Neuronal stem cell (in vitro differentiated cells): ENCODE results near the gene HIVEP2.

Experiments used
- DNase-seq: peaks from one replicate; pipeline ENCODE4 v3.0.0-alpha.2; 2013; ENCODE audit warnings: low spot score
- H2AFZ ChIP-seq: one replicate; pipeline ENCODE4 v1.6.1; 2013; ENCODE audit warnings: mild to moderate bottlenecking, low read length, inconsistent platforms
- H2AK5ac ChIP-seq: 2 replicates; pipeline ENCODE4 v1.6.1; 2013; ENCODE audit warnings: low read depth, mild to moderate bottlenecking, inconsistent platforms, low read length, moderate library complexity, mixed read lengths
- H2BK120ac ChIP-seq: 2 replicates; pipeline ENCODE4 v1.6.1; 2013; ENCODE audit warnings: low read depth, mild to moderate bottlenecking, inconsistent platforms, low read length, moderate library complexity, mixed read lengths
- H2BK12ac ChIP-seq: one replicate; pipeline ENCODE4 v1.6.1; 2013; ENCODE audit warnings: low read length, inconsistent platforms
- H2BK15ac ChIP-seq: 2 replicates; pipeline ENCODE4 v1.6.1; 2013; ENCODE audit warnings: mild to moderate bottlenecking, low read length, inconsistent platforms, mixed read lengths
- H2BK5ac ChIP-seq: one replicate; pipeline ENCODE4 v1.6.1; 2013; ENCODE audit warnings: inconsistent platforms, mild to moderate bottlenecking, low read length, moderate library complexity
- H3K14ac ChIP-seq: one replicate; pipeline ENCODE4 v1.6.1; 2013; ENCODE audit warnings: low read length, inconsistent platforms
- H3K18ac ChIP-seq: 2 replicates; pipeline ENCODE4 v1.6.1; 2013; ENCODE audit warnings: low read length, inconsistent platforms
- H3K23ac ChIP-seq: 2 replicates; pipeline ENCODE4 v1.6.1; 2013; ENCODE audit warnings: low read depth, mild to moderate bottlenecking, mixed read lengths, low read length, inconsistent platforms; ENCODE audit not compliant: poor library complexity
- H3K27ac ChIP-seq: replicated peaks from 3 replicates; pipeline ENCODE4 v1.5.1; 2013; ENCODE audit warnings: low read length, inconsistent platforms
- H3K27me3 ChIP-seq, 3 experiments: 2 replicates each; pipeline ENCODE4 v1.6.1; 2013; ENCODE audit warnings: low read length in 3 of 3, mild to moderate bottlenecking in 2 of 3, inconsistent platforms in 1 of 3, low read depth in 1 of 3, mixed read lengths in 1 of 3, moderate library complexity in 1 of 3; ENCODE audit not compliant: control insufficient read depth in 3 of 3, insufficient read depth in 3 of 3
- H3K36me3 ChIP-seq, 2 donors: replicated peaks in 1 of 2; 2 replicates each; pipeline ENCODE4 v1.6.1; 2013; ENCODE audit warnings: low read length in 2 of 2; ENCODE audit not compliant: control insufficient read depth in 2 of 2, insufficient read depth in 2 of 2
- H3K4ac ChIP-seq: 2 replicates; pipeline ENCODE4 v1.6.1; 2013; ENCODE audit warnings: inconsistent platforms, mild to moderate bottlenecking, low read length, moderate library complexity
- H3K4me1 ChIP-seq, 2 donors: 1 replicate in 1 of 2; 2 replicates in 1 of 2; pipeline ENCODE4 v1.6.1; 2013; ENCODE audit warnings: low read length in 2 of 2, low read depth in 1 of 2; ENCODE audit not compliant: control insufficient read depth in 2 of 2, insufficient read depth in 1 of 2
- H3K4me2 ChIP-seq: one replicate; pipeline ENCODE4 v1.6.1; 2013; ENCODE audit warnings: mild to moderate bottlenecking, low read length, inconsistent platforms; ENCODE audit not compliant: insufficient read depth, poor library complexity, severe bottlenecking
- H3K4me3 ChIP-seq, 2 donors: 2 replicates each; pipeline ENCODE4 v1.5.1; 2013; ENCODE audit warnings: low read length in 2 of 2, mild to moderate bottlenecking in 2 of 2, inconsistent platforms in 1 of 2, moderate library complexity in 1 of 2
- H3K79me1 ChIP-seq: one replicate; pipeline ENCODE4 v1.6.1; 2013; ENCODE audit warnings: low read depth, mild to moderate bottlenecking, inconsistent platforms, low read length, moderate library complexity
- H3K9ac ChIP-seq: one replicate; pipeline ENCODE4 v1.6.1; 2013; ENCODE audit warnings: mild to moderate bottlenecking, low read depth, low read length, inconsistent platforms; ENCODE audit not compliant: poor library complexity
- H3K9me3 ChIP-seq, 2 donors: replicated peaks in 1 of 2; 2 replicates each; pipeline versions ENCODE3 to v1.6.1; 2013; ENCODE audit warnings: low read length in 2 of 2, mild to moderate bottlenecking in 2 of 2, inconsistent platforms in 1 of 2, low read depth in 1 of 2, mixed read lengths in 1 of 2, moderate library complexity in 1 of 2; ENCODE audit not compliant: control insufficient read depth in 2 of 2, insufficient read depth in 1 of 2
- H4K8ac ChIP-seq: one replicate; pipeline ENCODE4 v1.6.1; 2013; ENCODE audit warnings: low read depth, mild to moderate bottlenecking, inconsistent platforms, low read length, moderate library complexity
- H4K91ac ChIP-seq: one replicate; pipeline ENCODE4 v1.6.1; 2013; ENCODE audit warnings: low read length, low read depth, mild to moderate bottlenecking, inconsistent platforms; ENCODE audit not compliant: poor library complexity
- WGBS, 2 donors: extraction: QIAGEN DNeasy Blood & Tissue Kit; methylation state at CpG; one replicate each; pipeline ENCODE4 v1.1.7; 2013; ENCODE audit warnings: missing lambda C conversion rate in 2 of 2, mixed read lengths in 1 of 2; ENCODE audit not compliant: insufficient read length in 2 of 2, insufficient replicate concordance in 1 of 2; ENCODE audit errors: extremely low coverage in 2 of 2; 5-methylcytosine and 5-hydroxymethylcytosine counted together

Gene HIVEP2

GRCh38 chr6:142726616-142727015 lies 218.4 kb downstream of the HIVEP2 start:
- Histone ChIP-seq H2AFZ (no peak overlapping the region), H3K9me3 (no peaks in the 10 kb centered on the region), H2BK12ac (no peak overlapping the region), H2BK120ac (no peak overlapping the region), H3K79me1 (no peaks in the 10 kb centered on the region), H3K23ac (no peak overlapping the region), H4K8ac (no peak overlapping the region), H3K14ac (peak overlapping the region; percentile 72), H3K36me3 (no peaks in the 10 kb centered on the region), H4K91ac (no peak overlapping the region), H3K27me3 (peaks cover 0 to 3% (median 0%) of the 10 kb centered on the region in 3 experiments), H2AK5ac (no peak overlapping the region), H3K4me1 (peaks cover 0 to 3% of the 10 kb centered on the region in 2 donors), H2BK5ac (no peak overlapping the region), H3K9ac (no peak overlapping the region), H3K4me2 (no peak overlapping the region), H3K27ac (no peak overlapping the region), H3K4ac (no peak overlapping the region), H3K4me3 (no peak overlapping the region), H3K18ac (no peak overlapping the region), H2BK15ac (no peak overlapping the region)
- WGBS, 2 donors: no CpG with 5 or more reads among the region's 6 CpGs
- DNase-seq: no peak

- H3K27me3 ChIP-seq: peaks cover 0 to 3% (median 0%) of the 10 kb centered on the region in 3 experiments
- H3K18ac ChIP-seq: no peak overlapping the region
- no peaks in the 10 kb centered on the region for H3K9me3 ChIP-seq
- no peak overlapping the region for H2BK120ac ChIP-seq
- no peak overlapping the region for H3K23ac ChIP-seq
- H3K36me3 ChIP-seq: no peaks in the 10 kb centered on the region
- H3K4ac ChIP-seq: no peak overlapping the region
- H3K4me2 ChIP-seq: no peak overlapping the region
- H2BK12ac ChIP-seq: no peak overlapping the region
- no peak overlapping the region for H2AK5ac ChIP-seq
- no peak overlapping the region for H2BK15ac ChIP-seq
- H4K8ac ChIP-seq: no peak overlapping the region
- no peaks in the 10 kb centered on the region for H3K79me1 ChIP-seq
- H3K4me3 ChIP-seq: no peak overlapping the region
- H2BK5ac ChIP-seq: no peak overlapping the region
- no peak overlapping the region for H3K14ac ChIP-seq
- peaks cover 0 to 3% of the 10 kb centered on the region in 2 donors for H3K4me1 ChIP-seq
- no peak overlapping the region for H2AFZ ChIP-seq
- no CpG with 5 or more reads among the region's 5 CpGs for WGBS, 2 donors
- no peak overlapping the region for H3K27ac ChIP-seq
- H4K91ac ChIP-seq: no peak overlapping the region
- DNase-seq: no peak
- H3K9ac ChIP-seq: no peak overlapping the region
These were observed 219.8 kb downstream of the HIVEP2 start for GRCh38 chr6:142725024-142725770.

GRCh38 chr6:142722841-142723240 lies 222.1 kb downstream of the HIVEP2 start:
- peaks cover 0 to 3% of the 10 kb centered on the region in 2 donors for H3K4me1 ChIP-seq
- no peak overlapping the region for H3K4me2 ChIP-seq
- H3K14ac ChIP-seq: no peak overlapping the region
- no peak overlapping the region for H3K27ac ChIP-seq
- H4K8ac ChIP-seq: no peak overlapping the region
- H2BK15ac ChIP-seq: no peak overlapping the region
- no peaks in the 10 kb centered on the region for H3K9me3 ChIP-seq
- H3K23ac ChIP-seq: no peak overlapping the region
- H2AFZ ChIP-seq: no peak overlapping the region
- H2AK5ac ChIP-seq: no peak overlapping the region
- H3K4me3 ChIP-seq: no peak overlapping the region
- H3K79me1 ChIP-seq: no peaks in the 10 kb centered on the region
- no peaks in the 10 kb centered on the region for H3K36me3 ChIP-seq
- H3K9ac ChIP-seq: no peak overlapping the region
- H2BK12ac ChIP-seq: no peak overlapping the region
- DNase-seq: no peak
- H2BK5ac ChIP-seq: no peak overlapping the region
- no peak overlapping the region for H3K18ac ChIP-seq
- WGBS, 2 donors: no CpG with 5 or more reads among the region's 3 CpGs
- H2BK120ac ChIP-seq: no peak overlapping the region
- no peak overlapping the region for H3K4ac ChIP-seq
- H4K91ac ChIP-seq: no peak overlapping the region
- H3K27me3 ChIP-seq: no peaks in the 10 kb centered on the region

- Histone ChIP-seq H3K9ac (no peak overlapping the region), H2AK5ac (no peak overlapping the region), H4K8ac (no peak overlapping the region), H3K4me1 (peaks cover 0 to 3% of the 10 kb centered on the region in 2 donors), H3K27ac (no peak overlapping the region), H3K27me3 (no peaks in the 10 kb centered on the region), H3K79me1 (no peaks in the 10 kb centered on the region), H4K91ac (no peak overlapping the region), H3K4me3 (no peak overlapping the region), H3K4ac (no peak overlapping the region), H2AFZ (no peak overlapping the region), H2BK15ac (no peak overlapping the region), H2BK5ac (no peak overlapping the region), H3K9me3 (no peaks in the 10 kb centered on the region), H2BK120ac (no peak overlapping the region), H3K4me2 (no peak overlapping the region), H3K14ac (no peak overlapping the region), H3K18ac (no peak overlapping the region), H3K36me3 (no peaks in the 10 kb centered on the region), H2BK12ac (no peak overlapping the region), H3K23ac (no peak overlapping the region)
- DNase-seq: no peak
- WGBS, 2 donors: no CpG with 5 or more reads among the region's 3 CpGs
These were observed 223.0 kb downstream of the HIVEP2 start for GRCh38 chr6:142722012-142722411.
